CD8-positive, alpha-beta memory T cell (primary cell): ENCODE measurements around the gene WBP11. TPM values are rescaled to one million over a fixed set of nuclear protein-coding genes. Genes with fewer than 3 reads are reported as not detected.

Experiments
- CTCF ChIA-PET: fragments of 350-600 bp; sonication (Branson Sonifier 250); formaldehyde crosslinking; loops from one replicate; lab custom pipeline; 2021; ENCODE audit warnings: antibody characterized with exemption; lab: Charles Lee
- POLR2A ChIA-PET: fragments of 350-600 bp; sonication (Branson Sonifier 250); formaldehyde crosslinking; loops from one replicate; lab custom pipeline; 2021; ENCODE audit warnings: antibody characterized with exemption; lab: Charles Lee
- DNase-seq, 5 donors: peaks; one replicate each; pipeline versions ENCODE4 v3.0.0 to v3.0.0-alpha.2; 2020 to 2022; ENCODE audit warnings: mixed read lengths in 1 of 5
- H3K27ac ChIP-seq: one replicate; pipeline ENCODE4 v1.7.0; 2013; ENCODE audit warnings: low read depth, mild to moderate bottlenecking, low read length, moderate library complexity
- H3K27me3 ChIP-seq: 2 replicates; pipeline ENCODE4 v1.7.0; 2013; ENCODE audit warnings: low read length, mild to moderate bottlenecking; ENCODE audit not compliant: insufficient read depth, poor library complexity, severe bottlenecking
- H3K36me3 ChIP-seq: 2 replicates; pipeline ENCODE4 v1.7.0; 2013; ENCODE audit warnings: mild to moderate bottlenecking, low read length, moderate library complexity; ENCODE audit not compliant: insufficient read depth
- H3K4me1 ChIP-seq: 2 replicates; pipeline ENCODE4 v1.7.0; 2013; ENCODE audit warnings: mild to moderate bottlenecking, low read length, moderate library complexity; ENCODE audit not compliant: insufficient read depth
- H3K4me3 ChIP-seq: 2 replicates; pipeline ENCODE4 v1.7.0; 2013; ENCODE audit warnings: mild to moderate bottlenecking, low read length
- H3K9me3 ChIP-seq: 2 replicates; pipeline ENCODE4 v1.7.0; 2013; ENCODE audit warnings: mild to moderate bottlenecking, low read length
- H3K27ac Mint-ChIP-seq, 8 donors: one replicate each; pipeline ENCODE4 v1.8.0; 2020 to 2021; ENCODE audit warnings: mixed read lengths in 8 of 8, mild to moderate bottlenecking in 6 of 8, inconsistent platforms in 3 of 8, moderate library complexity in 3 of 8
- H3K27me3 Mint-ChIP-seq, 2 donors: one replicate each; pipeline ENCODE4 v1.8.0; 2020 to 2021; ENCODE audit warnings: mixed read lengths in 2 of 2, mild to moderate bottlenecking in 1 of 2, moderate library complexity in 1 of 2
- H3K36me3 Mint-ChIP-seq, 3 donors: one replicate each; pipeline ENCODE4 v1.8.0; 2020 to 2021; ENCODE audit warnings: mixed read lengths in 3 of 3, inconsistent platforms in 1 of 3, mild to moderate bottlenecking in 1 of 3
- H3K4me1 Mint-ChIP-seq, 3 donors: one replicate each; pipeline ENCODE4 v1.8.0; 2020 to 2021; ENCODE audit warnings: mixed read lengths in 3 of 3, inconsistent platforms in 1 of 3, mild to moderate bottlenecking in 1 of 3
- H3K4me3 Mint-ChIP-seq, 7 donors: one replicate each; pipeline ENCODE4 v1.8.0; 2020 to 2021; ENCODE audit warnings: mixed read lengths in 7 of 7, mild to moderate bottlenecking in 6 of 7, moderate library complexity in 4 of 7, inconsistent platforms in 2 of 7
- H3K9me3 Mint-ChIP-seq, 5 donors: one replicate each; pipeline ENCODE4 v1.8.0; 2020 to 2022; ENCODE audit warnings: mixed read lengths in 5 of 5, mild to moderate bottlenecking in 3 of 5, moderate library complexity in 2 of 5, inconsistent platforms in 1 of 5
- polyA plus RNA-seq: library from polyadenylated mRNA; unstranded; fragments of 300-500 nt; fragmentation: Illumina TruSeq; gene quantifications from one replicate; pipeline ENCODE4 v1.2.3, GENCODE V29; 2021
- total RNA-seq, 2 experiments: library from RNA; stranded (reverse); gene quantifications; one replicate each; pipeline ENCODE4 v1.2.3, GENCODE V29; 2021

WBP11 gene
- total and polyA plus RNA-seq, 3 experiments from 2014 or later, result 70.2 to 156 (median 149) TPM

GRCh38 chr12:14833952-14834351 lies 30.7 kb upstream of the WBP11 start:
- peaks cover 0 to under 1% (median 0%) of the 10 kb centered on the region in 3 donors for H3K36me3 Mint-ChIP-seq
- H3K9me3 Mint-ChIP-seq, result no peaks in the 10 kb centered on the region
- H3K36me3 ChIP-seq, result no peaks in the 10 kb centered on the region
- peaks cover 4 to 59% of the 10 kb centered on the region in 2 donors for H3K27me3 Mint-ChIP-seq
- no peaks in the 10 kb centered on the region for H3K4me1 ChIP-seq
- CTCF ChIA-PET, result no interaction called here
- H3K27ac Mint-ChIP-seq, result no peak overlapping the region
- H3K9me3 ChIP-seq, result no peaks in the 10 kb centered on the region
- POLR2A ChIA-PET, result no interaction called here
- H3K4me3 ChIP-seq, result no peak overlapping the region
- H3K4me1 Mint-ChIP-seq, result no peaks in the 10 kb centered on the region
- no peaks in the 10 kb centered on the region for H3K27me3 ChIP-seq
- no peak for DNase-seq
- no peak overlapping the region for H3K4me3 Mint-ChIP-seq
- no peak overlapping the region for H3K27ac ChIP-seq

GRCh38 chr12:14833336-14833735 lies 30.1 kb upstream of the WBP11 start:
- Histone ChIP-seq H3K27me3 (no peaks in the 10 kb centered on the region), H3K4me1 (no peaks in the 10 kb centered on the region), H3K9me3 (no peaks in the 10 kb centered on the region), H3K4me3 (no peak overlapping the region), H3K36me3 (no peaks in the 10 kb centered on the region), H3K27ac (no peak overlapping the region)
- Mint-ChIP-seq H3K9me3 (no peaks in the 10 kb centered on the region), H3K4me3 (no peak overlapping the region), H3K4me1 (no peaks in the 10 kb centered on the region), H3K27me3 (peaks cover 7 to 53% of the 10 kb centered on the region in 2 donors), H3K27ac (no peak overlapping the region), H3K36me3 (no peaks in the 10 kb centered on the region)
- ChIA-PET POLR2A (no interaction called here), CTCF (no interaction called here)
- DNase-seq, result no peak

GRCh38 chr12:14828892-14829291 lies 25.6 kb upstream of the WBP11 start:
- Histone ChIP-seq H3K36me3 (no peaks in the 10 kb centered on the region), H3K4me1 (no peaks in the 10 kb centered on the region), H3K27ac (no peak overlapping the region), H3K9me3 (no peaks in the 10 kb centered on the region), H3K4me3 (no peak overlapping the region), H3K27me3 (no peaks in the 10 kb centered on the region)
- no peak for DNase-seq
- CTCF ChIA-PET, result no interaction called here
- no peak overlapping the region for H3K27ac Mint-ChIP-seq
- POLR2A ChIA-PET, result no interaction called here
- no peak overlapping the region for H3K4me3 Mint-ChIP-seq
- no peaks in the 10 kb centered on the region for H3K36me3 Mint-ChIP-seq
- no peaks in the 10 kb centered on the region for H3K4me1 Mint-ChIP-seq
- H3K9me3 Mint-ChIP-seq, result no peaks in the 10 kb centered on the region
- H3K27me3 Mint-ChIP-seq, result peaks cover 9 to 16% of the 10 kb centered on the region in 2 donors

GRCh38 chr12:14827043-14827442 lies 23.8 kb upstream of the WBP11 start:
- Histone ChIP-seq H3K4me1 (no peaks in the 10 kb centered on the region), H3K4me3 (no peak overlapping the region), H3K27ac (no peak overlapping the region), H3K36me3 (no peaks in the 10 kb centered on the region), H3K27me3 (no peaks in the 10 kb centered on the region), H3K9me3 (no peaks in the 10 kb centered on the region)
- CTCF ChIA-PET, result interaction anchor here (1.5 kb wide), 1 partner anchor 394 kb away, joined by 3 read pairs; the partner anchor contains the start of gene RERG
- no peaks in the 10 kb centered on the region for H3K36me3 Mint-ChIP-seq
- no peaks in the 10 kb centered on the region for H3K9me3 Mint-ChIP-seq
- H3K27ac Mint-ChIP-seq, result no peak overlapping the region
- H3K4me1 Mint-ChIP-seq, result no peaks in the 10 kb centered on the region
- no peak for DNase-seq
- peaks cover 9% of the 10 kb centered on the region in 2 donors for H3K27me3 Mint-ChIP-seq
- H3K4me3 Mint-ChIP-seq, result no peak overlapping the region
- POLR2A ChIA-PET, result no interaction called here

GRCh38 chr12:14826491-14826890 lies 23.2 kb upstream of the WBP11 start:
- Mint-ChIP-seq H3K27me3 (peaks cover 5 to 10% of the 10 kb centered on the region in 2 donors), H3K4me3 (no peak overlapping the region), H3K9me3 (no peaks in the 10 kb centered on the region), H3K27ac (peak overlapping the region in 1 of 8 donors; percentile 25), H3K36me3 (peaks cover 0 to under 1% (median 0%) of the 10 kb centered on the region in 3 donors), H3K4me1 (no peaks in the 10 kb centered on the region)
- Histone ChIP-seq H3K9me3 (no peaks in the 10 kb centered on the region), H3K4me3 (no peak overlapping the region), H3K4me1 (no peaks in the 10 kb centered on the region), H3K36me3 (no peaks in the 10 kb centered on the region), H3K27me3 (no peaks in the 10 kb centered on the region), H3K27ac (no peak overlapping the region)
- no peak for DNase-seq
- POLR2A ChIA-PET, result no interaction called here
- CTCF ChIA-PET, result no interaction called here

- Mint-ChIP-seq H3K4me1 (no peaks in the 10 kb centered on the region), H3K27me3 (peaks cover 8 to 10% of the 10 kb centered on the region in 2 donors), H3K4me3 (no peak overlapping the region), H3K9me3 (no peaks in the 10 kb centered on the region), H3K36me3 (peaks cover 0 to 2% (median 0%) of the 10 kb centered on the region in 3 donors), H3K27ac (no peak overlapping the region)
- H3K9me3 ChIP-seq, result no peaks in the 10 kb centered on the region
- no peaks in the 10 kb centered on the region for H3K4me1 ChIP-seq
- POLR2A ChIA-PET, result no interaction called here
- no peaks in the 10 kb centered on the region for H3K36me3 ChIP-seq
- H3K4me3 ChIP-seq, result no peak overlapping the region
- H3K27me3 ChIP-seq, result no peaks in the 10 kb centered on the region
- H3K27ac ChIP-seq, result no peak overlapping the region
- CTCF ChIA-PET, result no interaction called here
- DNase-seq, result no peak
These were observed 22.0 kb upstream of the WBP11 start for GRCh38 chr12:14825256-14825655.

GRCh38 chr12:14824012-14824634 lies 20.8 kb upstream of the WBP11 start:
- no peak for DNase-seq
- Histone ChIP-seq H3K36me3 (no peaks in the 10 kb centered on the region), H3K4me1 (no peaks in the 10 kb centered on the region), H3K4me3 (no peak overlapping the region), H3K27me3 (no peaks in the 10 kb centered on the region), H3K27ac (no peak overlapping the region), H3K9me3 (no peaks in the 10 kb centered on the region)
- CTCF ChIA-PET, result no interaction called here
- Mint-ChIP-seq H3K4me1 (no peaks in the 10 kb centered on the region), H3K4me3 (no peak overlapping the region), H3K9me3 (no peaks in the 10 kb centered on the region), H3K36me3 (peaks cover 0 to 2% (median 0%) of the 10 kb centered on the region in 3 donors), H3K27ac (no peak overlapping the region), H3K27me3 (peaks cover 9 to 10% of the 10 kb centered on the region in 2 donors)
- POLR2A ChIA-PET, result no interaction called here

- Mint-ChIP-seq H3K9me3 (peaks cover 0 to 2% (median 2%) of the 10 kb centered on the region in 5 donors), H3K27me3 (peaks cover 3 to 9% of the 10 kb centered on the region in 2 donors), H3K4me3 (no peak within 1 kb of the TSS), H3K27ac (peak within 1 kb of the TSS in 2 of 8 donors; percentile 5 to 42), H3K36me3 (peaks cover 0 to 10% (median 2%) of the 10 kb centered on the region in 3 donors), H3K4me1 (peaks cover 2 to 13% (median 5%) of the 10 kb centered on the region in 3 donors)
- ChIA-PET CTCF (interaction anchor here (0.9 kb wide), 1 partner anchor 12 kb away, joined by 3 read pairs; no protein-coding TSS in a partner anchor), POLR2A (no interaction called here)
- H3K4me3 ChIP-seq, result no peak within 1 kb of the TSS
- DNase-seq, result no peak
- no peak within 1 kb of the TSS for H3K27ac ChIP-seq
- no peaks in the 10 kb centered on the region for H3K36me3 ChIP-seq
- H3K27me3 ChIP-seq, result no peaks in the 10 kb centered on the region
- H3K4me1 ChIP-seq, result peaks cover 6% of the 10 kb centered on the region
- no peaks in the 10 kb centered on the region for H3K9me3 ChIP-seq
These were observed 10.7 kb upstream of the WBP11 start, which contains the start of gene SMCO3 for GRCh38 chr12:14814014-14814413. Gene SMCO3, minus strand, starts transcription at chr12:14814182. Its CDS starts 7,502 bp downstream, at chr12:14806680.
